Lung (tissue), 12 donors: ENCODE results near the gene ASGR1. TPM values are rescaled to one million over a fixed set of nuclear protein-coding genes. Genes with fewer than 3 reads are reported as not detected.

Experiments
- ATAC-seq: fragments of 200-7000 bp; cut with Tn5 transposase; one replicate; pipeline ENCODE4 v1.9.1; 2020; ENCODE audit warnings: moderate number of reproducible peaks; ENCODE audit not compliant: insufficient read depth, low FRiP score
- DNase-seq, 3 donors: peaks; one replicate each; pipeline ENCODE4 v3.0.0-alpha.2; 2013 to 2017
- H3K27ac ChIP-seq, 2 donors: one replicate each; pipeline ENCODE4 v1.5.1; 2013; ENCODE audit warnings: mild to moderate bottlenecking in 2 of 2, moderate library complexity in 2 of 2, control low read depth in 1 of 2, inconsistent platforms in 1 of 2, low read depth in 1 of 2, low read length in 1 of 2
- H3K27me3 ChIP-seq, 3 donors: one replicate each; pipeline ENCODE4 v1.5.1; 2013; ENCODE audit warnings: low read length in 2 of 3; ENCODE audit not compliant: control insufficient read depth in 3 of 3, insufficient read depth in 3 of 3
- H3K36me3 ChIP-seq, 4 donors: one replicate each; pipeline ENCODE4 v1.5.1; 2013; ENCODE audit warnings: low read length in 4 of 4, mild to moderate bottlenecking in 1 of 4, moderate library complexity in 1 of 4; ENCODE audit not compliant: control insufficient read depth in 4 of 4, insufficient read depth in 4 of 4
- H3K4me1 ChIP-seq, 5 donors: one replicate each; pipeline ENCODE4 v1.5.1; 2013; ENCODE audit warnings: low read length in 5 of 5, mild to moderate bottlenecking in 2 of 5, moderate library complexity in 1 of 5; ENCODE audit not compliant: control insufficient read depth in 5 of 5, insufficient read depth in 5 of 5
- H3K4me3 ChIP-seq: one replicate; pipeline ENCODE4 v1.5.1; 2013; ENCODE audit warnings: mild to moderate bottlenecking, control low read depth, moderate library complexity
- H3K9ac ChIP-seq, 2 donors: one replicate each; pipeline ENCODE4 v1.5.1; 2013; ENCODE audit warnings: low read length in 2 of 2, control low read depth in 1 of 2; ENCODE audit not compliant: insufficient read depth in 1 of 2
- H3K9me3 ChIP-seq, 4 donors: one replicate each; pipeline ENCODE4 v1.5.1; 2013; ENCODE audit warnings: low read length in 3 of 4, mild to moderate bottlenecking in 1 of 4, moderate library complexity in 1 of 4; ENCODE audit not compliant: control insufficient read depth in 4 of 4, insufficient read depth in 3 of 4
- CTCF ChIP-seq: IDR thresholded peaks from 2 replicates; pipeline ENCODE4 v1.5.1; 2012; ENCODE audit warnings: mild to moderate bottlenecking; ENCODE audit errors: control extremely low read depth, extremely low read depth
- WGBS, 2 donors: extraction: QIAGEN DNeasy Blood & Tissue Kit; methylation state at CpG; one replicate each; pipeline ENCODE4 v1.1.7; 2013; 5-methylcytosine and 5-hydroxymethylcytosine counted together
- polyA plus RNA-seq, 2 donors: library from polyadenylated mRNA; stranded (reverse); fragments of 200-250 nt; gene quantifications; one replicate each; pipeline ENCODE4 v1.2.1, GENCODE V29; 2013
- total RNA-seq, 2 donors: library from RNA; depleted of rRNA in 1 of 2; stranded (reverse); fragments of >200 nt in 1 of 2; gene quantifications; one replicate each; pipeline ENCODE4 v1.2.1, GENCODE V29; 2014 to 2021
- donor health status: control.
- donor health status: control.
- donor health status: Bipolar disorder and iron deficiency.
- donor health status: healthy.
- donor health status: DM: yes; HTN: yes; CAD: no.

Gene ASGR1
- total and polyA plus RNA-seq, 4 donors, result 5.9 to 11.2 (median 6.5) TPM

- no peak overlapping the region for H3K4me3 ChIP-seq
- no peaks in the 10 kb centered on the region for H3K27me3 ChIP-seq
- H3K4me1 ChIP-seq, result peaks cover 6 to 54% (median 20%) of the 10 kb centered on the region in 5 donors
- WGBS, 2 donors, result 6 to 18% methylated on average over 12 of the region's 12 CpGs
- H3K9ac ChIP-seq, result peak overlapping the region in 1 of 2 donors; percentile 65
- H3K9me3 ChIP-seq, result no peaks in the 10 kb centered on the region
- peaks cover 5 to 29% (median 13%) of the 10 kb centered on the region in 4 donors for H3K36me3 ChIP-seq
- DNase-seq (no peak), ATAC-seq (no peak)
- H3K27ac ChIP-seq, result peak overlapping the region; percentile 39 to 96
- no peak for TF ChIP-seq CTCF
Measured at GRCh38 chr17:7219229-7219811, 40.1 kb upstream of the ASGR1 start.

- Histone ChIP-seq H3K36me3 (peaks cover 3 to 24% (median 13%) of the 10 kb centered on the region in 4 donors), H3K4me3 (no peak overlapping the region), H3K4me1 (peaks cover 6 to 57% (median 24%) of the 10 kb centered on the region in 5 donors), H3K9me3 (no peaks in the 10 kb centered on the region), H3K9ac (no peak overlapping the region), H3K27me3 (no peaks in the 10 kb centered on the region), H3K27ac (no peak overlapping the region)
- no peak for TF ChIP-seq CTCF
- DNase-seq, result no peak
- WGBS, 2 donors, result 81 to 88% methylated on average over 6 of the region's 6 CpGs
- no peak for ATAC-seq
Measured at GRCh38 chr17:7218758-7219157, 39.6 kb upstream of the ASGR1 start.

GRCh38 chr17:7218166-7218565 is 39.0 kb upstream of the ASGR1 start:
- H3K4me3 ChIP-seq, result no peak overlapping the region
- peaks cover 0 to 18% (median 12%) of the 10 kb centered on the region in 4 donors for H3K36me3 ChIP-seq
- TF ChIP-seq CTCF, result no peak
- H3K9me3 ChIP-seq, result no peaks in the 10 kb centered on the region
- WGBS, 2 donors, result 55 to 68% methylated on average over 6 of the region's 6 CpGs
- peak overlapping the region in 1 of 2 donors; percentile 94 for H3K9ac ChIP-seq
- no peak for DNase-seq
- no peaks in the 10 kb centered on the region for H3K27me3 ChIP-seq
- peak overlapping the region in 1 of 2 donors; percentile 20 for H3K27ac ChIP-seq
- no peak for ATAC-seq
- peaks cover 6 to 61% (median 24%) of the 10 kb centered on the region in 5 donors for H3K4me1 ChIP-seq
